Urinary bladder (tissue), 4 donors: ENCODE measurements around the gene STBD1. TPM values are rescaled to one million over a fixed set of nuclear protein-coding genes. Genes with fewer than 3 reads are reported as not detected.

ENCODE experiments used
- DNase-seq: peaks from one replicate; pipeline ENCODE4 v3.0.0-alpha.2; 2015; ENCODE audit errors: extremely low spot score
- H3K27ac ChIP-seq: one replicate; pipeline ENCODE4 v1.5.1; 2013; ENCODE audit warnings: low read depth, mild to moderate bottlenecking, moderate library complexity
- H3K36me3 ChIP-seq: one replicate; pipeline ENCODE4 v1.6.1; 2013; ENCODE audit warnings: mild to moderate bottlenecking, moderate library complexity; ENCODE audit not compliant: insufficient read depth
- H3K4me1 ChIP-seq: one replicate; pipeline ENCODE4 v1.6.1; 2013; ENCODE audit warnings: mild to moderate bottlenecking, moderate library complexity; ENCODE audit not compliant: insufficient read depth
- H3K4me3 ChIP-seq: one replicate; pipeline ENCODE4 v1.5.1; 2013; ENCODE audit warnings: low read depth, low read length
- WGBS: extraction: QIAGEN DNeasy Blood & Tissue Kit; methylation state at CpG from one replicate; pipeline ENCODE4 v1.1.7; 2013; 5-methylcytosine and 5-hydroxymethylcytosine counted together
- polyA plus RNA-seq: library from polyadenylated mRNA; stranded (reverse); fragments of 200-250 nt; gene quantifications from one replicate; pipeline ENCODE4 v1.2.3, GENCODE V29; 2013
- total RNA-seq: library from RNA; depleted of rRNA; stranded (reverse); fragments of >200 nt; gene quantifications from one replicate; pipeline ENCODE4 v1.2.3, GENCODE V29; 2014
- donor health status: healthy with polysubstance abuse.
- donor health status: healthy.

Gene STBD1
- total and polyA plus RNA-seq, 2 donors = 9.1 to 22.5 TPM

DNA sequence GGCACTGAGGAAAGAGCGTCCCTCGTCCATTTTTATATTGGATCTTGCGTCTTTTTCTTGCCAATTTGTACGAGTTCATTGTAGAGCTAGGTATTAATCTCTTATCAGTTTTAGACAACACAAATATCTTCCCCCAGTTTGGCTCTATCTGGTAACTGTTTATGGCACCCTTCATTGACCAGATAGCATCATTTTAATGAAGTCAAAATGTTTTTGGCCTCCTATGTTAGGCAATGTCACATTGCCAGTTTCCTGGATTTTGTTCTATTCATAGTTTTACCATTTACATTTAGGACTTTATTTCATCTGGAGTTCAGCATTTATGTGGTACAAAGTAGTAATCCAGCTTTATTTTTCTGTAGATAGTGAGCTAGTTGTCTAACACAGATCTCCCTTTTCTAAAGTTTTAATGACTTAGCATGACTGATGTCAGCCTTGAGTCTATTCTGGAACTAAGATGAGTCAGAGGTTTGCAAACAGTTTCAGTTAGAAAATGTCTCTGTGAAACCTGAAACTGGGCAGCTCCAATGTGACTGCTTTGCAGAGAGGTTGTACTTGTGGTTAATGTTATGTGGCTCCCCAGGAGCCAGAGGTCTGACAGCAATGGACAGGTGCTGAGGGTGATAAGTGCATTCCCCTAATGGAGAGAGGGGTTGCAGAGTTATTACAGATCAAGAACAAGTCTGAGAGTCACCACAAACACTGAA, 5.3 kb upstream of the STBD1 start:
- DNase-seq = peak; percentile 35
- H3K4me1 ChIP-seq = no peaks in the 10 kb centered on the region
- WGBS = 73% methylated on average over 4 of the region's 4 CpGs
- H3K27ac ChIP-seq = no peak overlapping the region
- no peaks in the 10 kb centered on the region for H3K36me3 ChIP-seq
- no peak overlapping the region for H3K4me3 ChIP-seq

DNA sequence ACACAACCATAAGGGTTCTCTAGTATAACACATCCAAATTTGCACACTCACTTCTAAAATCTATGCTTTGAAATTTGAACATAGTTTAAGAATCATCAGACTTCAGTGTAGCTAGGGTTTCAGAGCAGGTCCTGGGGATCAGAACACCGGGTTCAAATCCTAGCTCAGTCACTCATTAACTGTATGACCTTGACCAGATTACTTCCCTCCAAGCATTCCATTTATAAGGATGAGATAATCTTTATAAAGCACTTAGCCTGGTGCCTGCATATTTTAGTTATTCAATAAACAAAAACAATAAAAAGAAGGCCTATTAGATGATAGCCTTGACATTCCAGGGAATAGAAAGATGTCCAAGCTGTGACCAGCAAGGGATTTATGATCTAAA, 4.8 kb upstream of the STBD1 start:
- WGBS = 40% methylated on average over 1 of the region's 1 CpG
- Histone ChIP-seq H3K4me1 (no peaks in the 10 kb centered on the region), H3K4me3 (no peak overlapping the region), H3K36me3 (no peaks in the 10 kb centered on the region), H3K27ac (peak overlapping the region; percentile 29)
- no peak for DNase-seq

- no peak for DNase-seq
- WGBS = 82% methylated on average over 3 of the region's 3 CpGs
- peaks cover 3% of the 10 kb centered on the region for H3K4me1 ChIP-seq
- no peak overlapping the region for H3K27ac ChIP-seq
- no peaks in the 10 kb centered on the region for H3K36me3 ChIP-seq
- H3K4me3 ChIP-seq = no peak overlapping the region
These were observed 3.6 kb upstream of the STBD1 start for GRCh38 chr4:76302826-76303438.

DNA sequence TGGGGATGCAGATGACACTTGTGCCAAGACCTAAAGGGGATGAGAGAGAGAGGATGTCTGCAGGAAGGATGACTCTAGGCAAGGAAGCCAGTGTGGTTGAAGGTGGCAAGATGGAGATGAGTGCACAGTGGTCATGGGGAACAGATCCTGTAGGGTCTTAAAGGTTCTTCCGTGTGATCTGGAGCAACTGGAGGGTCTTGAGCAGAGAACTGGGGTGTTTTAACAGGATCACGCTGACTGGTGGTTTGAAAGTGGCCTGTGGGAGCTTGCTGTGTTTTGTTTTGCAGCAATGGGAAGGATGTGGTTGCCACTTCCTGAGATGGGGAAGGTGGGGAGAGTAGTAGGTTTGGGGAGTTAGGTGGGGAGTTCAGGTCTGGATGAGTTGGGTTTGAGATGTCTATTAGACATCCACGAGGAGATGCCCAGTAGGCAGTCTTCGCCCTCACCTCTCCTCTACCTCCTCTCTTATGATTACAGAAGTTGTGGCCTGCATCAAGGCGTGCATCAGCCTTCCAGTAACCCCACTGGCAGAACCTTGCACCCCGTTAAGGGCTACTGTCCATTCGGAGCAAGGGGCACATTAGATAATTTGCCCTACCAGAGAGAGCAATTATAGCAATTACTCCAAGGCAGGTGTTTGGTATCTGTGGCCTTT, 1.4 kb upstream of the STBD1 start:
- no peak for DNase-seq
- WGBS = 88% methylated on average over 7 of the region's 7 CpGs
- Histone ChIP-seq H3K27ac (no peak overlapping the region), H3K4me1 (peaks cover 3% of the 10 kb centered on the region), H3K36me3 (no peaks in the 10 kb centered on the region), H3K4me3 (peak overlapping the region; percentile 75)

GRCh38 chr4:76306882-76307659, 538 bp downstream of the STBD1 start:
- no peak for DNase-seq
- 3% methylated on average over 37 of the region's 37 CpGs for WGBS
- peak overlapping the region; percentile 87 for H3K27ac ChIP-seq
- H3K36me3 ChIP-seq = no peaks in the 10 kb centered on the region
- H3K4me1 ChIP-seq = peaks cover 3% of the 10 kb centered on the region
- H3K4me3 ChIP-seq = peak overlapping the region; percentile 75

GRCh38 chr4:76307660-76308014, 1.1 kb downstream of the STBD1 start:
- no peak for DNase-seq
- 31% methylated on average over 4 of the region's 4 CpGs for WGBS

DNA sequence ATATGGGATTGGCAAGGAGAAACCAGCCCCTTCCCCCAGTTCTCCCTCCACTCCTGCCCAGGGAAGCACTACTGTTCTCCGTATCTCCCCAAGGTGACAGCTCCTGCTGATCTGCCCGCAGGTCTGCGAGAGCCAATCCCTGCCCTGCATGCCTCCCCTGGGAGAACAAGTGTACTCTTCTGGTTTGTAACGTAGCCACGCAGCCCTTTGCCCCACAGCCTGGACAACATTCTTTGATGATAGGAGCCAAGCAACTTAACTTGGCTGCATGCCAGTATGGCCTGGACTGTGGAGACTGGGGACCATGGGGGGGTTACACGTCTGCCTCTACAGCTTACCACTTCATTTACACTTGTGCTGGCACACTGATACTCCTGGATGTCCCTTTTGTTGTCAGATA, 2.0 kb downstream of the STBD1 start:
- Histone ChIP-seq H3K36me3 (no peaks in the 10 kb centered on the region), H3K4me1 (peaks cover 3% of the 10 kb centered on the region), H3K27ac (no peak overlapping the region), H3K4me3 (no peak overlapping the region)
- DNase-seq = peak; percentile 10
- 54% methylated on average over 6 of the region's 6 CpGs for WGBS

More at GRCh38 chr4:76307660-76308014, 1.1 kb downstream of the STBD1 start:
- H3K4me1 ChIP-seq = peaks cover 3% of the 10 kb centered on the region
- no peak overlapping the region for H3K27ac ChIP-seq
- H3K4me3 ChIP-seq = peak overlapping the region; percentile 75
- H3K36me3 ChIP-seq = no peaks in the 10 kb centered on the region

- no peak for DNase-seq
- no peak overlapping the region for H3K27ac ChIP-seq
- peaks cover 2% of the 10 kb centered on the region for H3K36me3 ChIP-seq
- H3K4me3 ChIP-seq = no peak overlapping the region
- peaks cover 3% of the 10 kb centered on the region for H3K4me1 ChIP-seq
- WGBS = 73% methylated on average over 3 of the region's 3 CpGs
These were observed 3.5 kb downstream of the STBD1 start for GRCh38 chr4:76309939-76310550.

DNA sequence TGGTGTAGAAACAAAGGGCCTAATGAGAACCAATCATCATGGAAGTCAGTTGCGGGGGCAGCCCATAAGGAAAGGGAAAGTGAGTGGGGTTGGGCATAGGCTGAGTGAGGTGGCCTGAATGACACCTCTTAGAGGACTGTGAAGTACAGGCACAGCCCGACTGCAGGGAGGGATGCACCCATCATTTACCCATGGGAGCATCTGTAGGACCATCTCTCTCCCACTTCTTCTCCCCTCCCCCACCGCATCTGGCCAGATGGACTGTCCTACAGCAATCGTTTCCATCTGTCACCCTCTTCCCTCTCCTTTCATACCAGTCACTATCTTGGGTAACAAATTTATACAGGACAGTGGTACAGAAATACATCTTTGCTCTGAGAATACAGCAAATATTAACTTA, 4.2 kb downstream of the STBD1 start:
- no peak overlapping the region for H3K27ac ChIP-seq
- H3K36me3 ChIP-seq = peaks cover 2% of the 10 kb centered on the region
- no peak overlapping the region for H3K4me3 ChIP-seq
- DNase-seq = no peak
- peaks cover 3% of the 10 kb centered on the region for H3K4me1 ChIP-seq
- 69% methylated on average over 4 of the region's 4 CpGs for WGBS

- H3K4me1 ChIP-seq = peaks cover 3% of the 10 kb centered on the region
- H3K36me3 ChIP-seq = peaks cover 2% of the 10 kb centered on the region
- H3K4me3 ChIP-seq = no peak overlapping the region
- no peak overlapping the region for H3K27ac ChIP-seq
- WGBS = 41% methylated on average over 1 of the region's 1 CpG
- DNase-seq = no peak
These were observed 5.4 kb downstream of the STBD1 start for GRCh38 chr4:76311896-76312331.

DNA sequence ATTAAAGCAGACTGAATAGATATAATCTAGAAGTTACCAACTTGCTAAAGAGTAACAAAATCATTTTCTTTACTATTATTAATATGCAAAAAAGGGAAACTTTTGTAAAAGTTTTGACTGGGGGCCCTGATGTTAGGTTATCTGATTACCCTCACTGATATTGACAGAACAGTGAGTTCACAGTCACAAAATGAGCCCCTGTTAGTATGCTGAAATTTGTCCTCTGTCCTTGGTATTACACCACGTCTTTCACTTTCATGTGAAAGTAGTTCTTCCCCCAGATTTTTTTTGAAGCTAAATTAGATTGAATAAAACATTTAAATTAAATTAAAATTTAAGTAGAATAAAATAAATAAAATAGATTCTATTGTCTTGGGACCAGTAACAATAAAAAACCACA, 5.9 kb downstream of the STBD1 start:
- 42% methylated on average over 1 of the region's 1 CpG for WGBS
- H3K27ac ChIP-seq = no peak overlapping the region
- no peak overlapping the region for H3K4me3 ChIP-seq
- H3K4me1 ChIP-seq = peaks cover 1% of the 10 kb centered on the region
- no peak for DNase-seq
- H3K36me3 ChIP-seq = peaks cover 2% of the 10 kb centered on the region

DNA sequence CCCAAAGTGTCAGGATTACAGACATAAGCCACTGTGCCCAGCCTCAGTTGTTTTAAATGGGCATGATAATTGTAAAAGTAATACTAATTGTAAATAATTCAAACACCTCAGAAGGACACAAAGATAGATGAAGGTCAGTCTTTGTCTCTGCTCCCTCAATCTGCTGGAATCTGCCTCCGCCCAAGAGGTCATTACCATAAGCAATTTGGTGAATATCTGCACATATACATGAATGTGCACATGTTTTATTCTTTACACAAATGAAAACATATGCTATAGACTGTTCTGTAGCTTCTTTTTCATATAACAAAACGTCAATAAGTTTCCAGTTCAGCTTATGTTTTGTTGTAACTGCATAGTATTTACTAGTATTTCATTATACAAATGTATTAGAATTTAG, 7.0 kb downstream of the STBD1 start:
- H3K27ac ChIP-seq = no peak overlapping the region
- no peak for DNase-seq
- no peaks in the 10 kb centered on the region for H3K4me1 ChIP-seq
- no peak overlapping the region for H3K4me3 ChIP-seq
- peaks cover 2% of the 10 kb centered on the region for H3K36me3 ChIP-seq
- WGBS = 75% methylated on average over 2 of the region's 2 CpGs

- DNase-seq = no peak
- H3K27ac ChIP-seq = no peak overlapping the region
- H3K36me3 ChIP-seq = peaks cover 2% of the 10 kb centered on the region
- 84% methylated on average over 7 of the region's 7 CpGs for WGBS
- no peak overlapping the region for H3K4me3 ChIP-seq
- H3K4me1 ChIP-seq = no peaks in the 10 kb centered on the region
These were observed 8.9 kb downstream of the STBD1 start for GRCh38 chr4:76315267-76315918.
